Measurements from ENCODE around the gene KIAA0319L.

The KIAA0319L gene

DNA sequence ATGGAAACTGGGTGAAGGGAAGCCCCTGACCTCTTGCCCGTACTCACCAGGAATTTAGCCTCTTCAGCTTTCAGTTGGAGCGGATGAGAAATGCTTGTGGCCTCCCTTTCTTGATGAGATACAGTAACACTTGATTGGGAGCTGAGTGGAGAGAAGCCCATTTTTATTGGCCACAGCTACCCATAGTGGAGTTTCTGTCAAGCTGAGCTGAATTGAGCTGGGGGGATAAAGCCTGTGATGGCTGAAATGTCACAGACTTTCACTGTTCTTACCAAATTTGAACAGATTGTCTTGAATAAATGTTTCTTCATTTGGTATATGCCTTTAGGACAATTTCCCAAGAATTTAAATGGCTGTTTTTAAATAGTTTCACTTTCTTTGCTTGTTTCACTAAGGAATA, 162.8 kb downstream of the KIAA0319L start:
- DNase-seq (ENCODE audit: low read depth in 2 of 2, low spot score in 1 of 2), result no peak

DNA sequence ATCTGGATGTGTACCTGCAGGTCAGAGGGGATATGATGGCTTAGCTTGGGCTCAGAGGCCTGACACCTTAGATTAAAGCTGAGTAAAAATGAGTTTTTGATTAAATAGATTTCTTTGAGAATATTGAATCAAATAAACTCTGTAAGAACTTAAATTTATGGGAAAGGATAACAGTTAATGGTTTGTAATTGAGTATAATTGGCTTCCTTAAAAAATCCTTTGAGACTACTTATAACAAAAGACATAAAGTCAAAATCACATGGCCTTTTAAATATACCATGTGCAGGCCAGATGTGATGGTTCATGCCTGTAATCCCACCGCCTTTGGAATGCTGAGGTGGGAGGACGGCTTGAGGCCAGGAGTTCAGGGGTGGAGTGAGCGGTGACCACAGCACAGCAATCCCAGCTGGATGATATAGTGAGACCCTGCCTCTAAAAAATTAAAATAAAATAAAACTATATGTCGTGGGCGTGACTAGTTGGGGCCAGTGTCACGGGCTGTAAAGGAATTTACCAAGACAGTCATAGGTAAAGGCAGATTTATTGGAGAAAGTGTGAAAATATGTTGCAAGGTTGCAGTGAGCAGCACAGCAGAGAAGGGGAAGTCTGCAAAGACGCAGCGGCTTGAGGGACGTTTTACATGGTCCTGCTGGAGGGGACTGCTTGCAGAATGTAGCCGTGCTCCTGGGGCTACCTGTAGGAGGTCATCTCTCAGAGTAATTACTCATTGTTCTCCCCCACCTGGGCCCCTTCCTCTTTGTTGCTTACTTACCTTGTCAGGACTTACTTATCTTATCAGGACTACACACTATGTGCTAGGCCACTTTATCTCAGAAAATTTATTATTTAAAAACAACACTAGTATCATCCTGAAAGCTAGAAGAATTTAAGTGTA, 166.4 kb downstream of the KIAA0319L start:
- no peak for DNase-seq (ENCODE audit: low read depth in 2 of 2, low spot score in 1 of 2)

DNA sequence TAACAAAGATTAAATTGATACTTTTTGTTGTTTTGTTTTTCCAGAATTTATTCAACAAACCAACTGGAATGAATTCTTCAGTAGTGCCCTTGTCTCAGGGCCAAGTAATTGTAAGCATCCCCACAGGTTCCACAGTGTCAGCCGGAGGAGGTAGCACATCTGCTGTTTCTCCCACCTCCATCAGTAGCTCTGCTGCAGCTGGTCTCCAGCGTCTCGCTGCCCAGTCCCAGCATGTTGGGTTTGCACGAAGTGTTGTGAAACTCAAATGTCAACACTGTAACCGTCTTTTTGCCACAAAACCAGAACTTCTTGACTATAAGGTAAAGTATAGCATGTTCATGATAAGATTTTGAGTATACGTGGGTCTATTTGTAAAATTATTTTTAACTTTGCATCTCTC, 170.2 kb downstream of the KIAA0319L start:
- no peak for DNase-seq (ENCODE audit: low read depth in 2 of 2, low spot score in 1 of 2)

DNA sequence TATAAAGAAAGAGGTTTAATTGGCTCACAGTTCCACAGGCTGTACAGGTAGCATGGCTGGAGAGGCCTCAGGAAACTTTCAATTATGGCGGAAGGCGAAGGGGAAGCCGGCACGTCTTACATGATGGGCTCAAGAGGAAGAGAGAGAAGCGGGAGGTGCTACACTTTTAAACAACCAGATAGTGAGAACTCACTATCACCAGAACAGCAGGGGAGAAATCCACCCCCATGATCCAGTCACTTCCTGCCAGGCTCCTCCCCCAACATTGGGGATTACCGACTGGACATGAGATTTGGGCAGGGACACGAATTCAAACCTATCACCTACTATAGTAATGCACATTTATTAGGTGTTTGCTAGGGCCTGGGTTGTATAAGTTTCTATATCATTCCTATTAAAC, 170.9 kb downstream of the KIAA0319L start:
- DNase-seq (ENCODE audit: low read depth in 2 of 2, low spot score in 1 of 2), result no peak

Measured in stimulated activated CD8-positive, alpha-beta memory T cell treated with anti-CD3 and anti-CD28 coated beads, Interleukin-4, amount 100 ng/mL, for 4 hours (primary cell).